Upper lobe of right lung (tissue), 1 donor: ENCODE results near the gene CTSC. TPM values are rescaled to one million over a fixed set of nuclear protein-coding genes. Genes with fewer than 3 reads are reported as not detected.

Source experiments
- ATAC-seq: fragments of 200-7000 bp; cut with Tn5 transposase; one replicate; pipeline ENCODE4 v1.9.1; 2020; ENCODE audit warnings: mild to moderate bottlenecking, moderate library complexity
- DNase-seq: peaks from one replicate; pipeline ENCODE4 v3.0.0-alpha.2; 2020
- H3K27ac ChIP-seq: fragments of 200-600 bp; one replicate; pipeline ENCODE4 v1.8.0; 2022
- H3K27me3 ChIP-seq: fragments of 200-600 bp; one replicate; pipeline ENCODE4 v1.8.0; 2022; ENCODE audit warnings: mild to moderate bottlenecking
- H3K36me3 ChIP-seq: fragments of 200-600 bp; one replicate; pipeline ENCODE4 v1.8.0; 2022
- H3K4me1 ChIP-seq: fragments of 200-600 bp; one replicate; pipeline ENCODE4 v1.8.0; 2022
- H3K4me3 ChIP-seq: fragments of 200-600 bp; one replicate; pipeline ENCODE4 v1.8.0; 2022; ENCODE audit warnings: mild to moderate bottlenecking
- H3K9me3 ChIP-seq: fragments of 200-600 bp; one replicate; pipeline ENCODE4 v1.8.0; 2022
- intact Hi-C: fragments of 100-400 bp; cut with DNase I; formaldehyde crosslinking; loops from one replicate; pipeline ENCODE4 v1.11.0; 2022
- total RNA-seq: library from RNA; stranded (reverse); fragmentation: NEBNext Ultra II Directional; extraction: Animal tissue kit (Norgen Biotek cat#: 25700); gene quantifications from one replicate; pipeline ENCODE4 v1.2.1, GENCODE V29; 2021
- TF ChIP-seq, protein P1 (sequence below): fragments of 200-600 bp; IDR thresholded peaks from one replicate; pipeline ENCODE4 v1.8.0; 2022; ENCODE audit warnings: antibody characterized with exemption
- donor health status: DM: no; HTN: yes; CAD: no; lungs with severe emphysema.

CTSC gene
- total RNA-seq, 1 donor from 2014 or later = 278 TPM

DNA sequence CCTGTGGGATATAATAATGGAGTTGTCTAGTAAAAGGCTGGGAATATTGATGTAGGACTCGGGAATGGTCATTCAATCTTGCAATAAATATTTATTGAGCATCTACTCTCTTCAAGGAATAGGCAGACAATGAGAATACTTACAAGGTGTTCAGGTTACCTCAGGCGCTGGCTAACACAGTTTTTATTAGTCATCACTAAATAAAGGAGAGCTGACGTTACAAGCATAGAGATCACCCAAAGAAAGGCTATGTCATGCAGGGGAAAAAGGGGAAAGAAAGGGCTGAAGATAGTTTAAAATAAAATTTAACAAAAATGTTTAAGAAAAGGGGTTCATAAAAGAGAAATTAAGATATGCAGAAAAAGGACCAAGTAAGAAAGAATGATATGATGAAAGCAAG, 15.8 kb upstream of the CTSC start:
- Histone ChIP-seq H3K4me1 (peaks cover 15% of the 10 kb centered on the region), H3K27ac (no peak overlapping the region), H3K36me3 (no peaks in the 10 kb centered on the region)

DNA sequence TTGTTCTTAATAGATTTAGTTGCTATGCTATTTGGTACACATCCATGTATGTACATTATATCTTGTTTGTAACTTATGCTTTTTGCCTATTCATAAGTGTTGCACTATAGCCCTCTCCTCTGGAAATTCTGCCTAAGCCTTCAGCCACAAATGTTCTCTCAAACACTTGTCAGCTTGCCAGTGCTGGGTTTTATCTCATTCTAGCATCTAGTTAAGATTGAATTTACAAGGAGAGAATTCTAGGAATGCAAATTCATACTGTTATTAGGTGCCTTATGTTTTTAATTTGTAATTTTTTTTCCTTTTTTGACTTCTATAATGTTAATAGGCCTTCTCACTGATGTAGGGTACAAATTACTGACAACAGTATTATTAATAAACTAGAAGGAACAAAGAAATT, 14.6 kb upstream of the CTSC start:
- Histone ChIP-seq H3K27me3 (no peaks in the 10 kb centered on the region), H3K27ac (no peak overlapping the region), H3K9me3 (no peaks in the 10 kb centered on the region), H3K4me3 (no peak overlapping the region), H3K4me1 (peaks cover 5% of the 10 kb centered on the region), H3K36me3 (no peaks in the 10 kb centered on the region)
- intact Hi-C loops = no loop called here
- TF ChIP-seq, protein P1, sequence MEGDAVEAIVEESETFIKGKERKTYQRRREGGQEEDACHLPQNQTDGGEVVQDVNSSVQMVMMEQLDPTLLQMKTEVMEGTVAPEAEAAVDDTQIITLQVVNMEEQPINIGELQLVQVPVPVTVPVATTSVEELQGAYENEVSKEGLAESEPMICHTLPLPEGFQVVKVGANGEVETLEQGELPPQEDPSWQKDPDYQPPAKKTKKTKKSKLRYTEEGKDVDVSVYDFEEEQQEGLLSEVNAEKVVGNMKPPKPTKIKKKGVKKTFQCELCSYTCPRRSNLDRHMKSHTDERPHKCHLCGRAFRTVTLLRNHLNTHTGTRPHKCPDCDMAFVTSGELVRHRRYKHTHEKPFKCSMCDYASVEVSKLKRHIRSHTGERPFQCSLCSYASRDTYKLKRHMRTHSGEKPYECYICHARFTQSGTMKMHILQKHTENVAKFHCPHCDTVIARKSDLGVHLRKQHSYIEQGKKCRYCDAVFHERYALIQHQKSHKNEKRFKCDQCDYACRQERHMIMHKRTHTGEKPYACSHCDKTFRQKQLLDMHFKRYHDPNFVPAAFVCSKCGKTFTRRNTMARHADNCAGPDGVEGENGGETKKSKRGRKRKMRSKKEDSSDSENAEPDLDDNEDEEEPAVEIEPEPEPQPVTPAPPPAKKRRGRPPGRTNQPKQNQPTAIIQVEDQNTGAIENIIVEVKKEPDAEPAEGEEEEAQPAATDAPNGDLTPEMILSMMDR = no peak
- DNase-seq (no peak), ATAC-seq (no peak)

More for the DNA sequence above, 15.8 kb upstream of the CTSC start:
- no peaks in the 10 kb centered on the region for H3K9me3 ChIP-seq
- DNase-seq (no peak), ATAC-seq (no peak)
- H3K27me3 ChIP-seq = no peaks in the 10 kb centered on the region
- H3K4me3 ChIP-seq = no peak overlapping the region
- TF ChIP-seq, protein P1 = no peak
- intact Hi-C loops = no loop called here

DNA sequence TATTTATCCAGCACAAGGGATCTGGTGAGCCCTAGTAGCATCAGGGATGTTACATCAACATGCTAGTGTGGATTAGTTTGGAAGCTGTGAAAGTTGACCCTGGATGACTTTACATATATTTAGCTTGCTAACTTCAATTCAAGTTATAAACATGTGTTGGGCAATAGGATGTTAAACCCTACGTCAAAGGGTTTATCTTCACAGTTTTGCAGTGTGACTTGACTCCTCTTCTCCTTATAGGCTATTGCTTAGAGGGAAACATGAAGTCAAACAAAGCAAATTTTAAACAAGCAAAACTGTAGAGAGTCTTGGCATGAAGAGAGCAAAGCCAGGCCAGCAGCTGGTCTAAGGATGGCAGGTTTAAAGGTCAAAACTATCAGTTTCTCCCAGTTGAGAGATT, 11.3 kb upstream of the CTSC start:
- Histone ChIP-seq H3K27me3 (no peaks in the 10 kb centered on the region), H3K9me3 (no peaks in the 10 kb centered on the region), H3K4me1 (no peaks in the 10 kb centered on the region), H3K36me3 (no peaks in the 10 kb centered on the region), H3K27ac (no peak overlapping the region), H3K4me3 (no peak overlapping the region)
- intact Hi-C loops = no loop called here
- DNase-seq (no peak), ATAC-seq (no peak)
- TF ChIP-seq, protein P1 = no peak

DNA sequence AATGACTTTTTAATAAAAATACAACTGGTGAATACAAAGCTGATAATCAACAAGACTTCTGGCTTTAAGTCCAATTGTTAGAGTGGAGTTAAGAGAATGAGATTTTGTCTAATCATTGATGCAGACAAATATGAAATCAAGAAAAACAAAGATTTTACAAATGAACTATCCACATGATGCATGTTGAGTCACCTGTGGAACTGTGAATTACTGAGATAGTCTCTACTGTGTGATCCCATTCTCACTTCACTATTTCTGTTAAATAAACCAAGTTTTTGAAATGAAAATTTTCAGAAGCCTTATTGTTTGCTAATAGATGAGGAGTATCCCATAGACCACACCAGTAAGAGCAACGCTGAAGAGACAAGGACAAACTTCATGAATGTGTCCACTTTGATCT, 8.4 kb upstream of the CTSC start:
- DNase-seq (no peak), ATAC-seq (no peak)
- Histone ChIP-seq H3K36me3 (no peaks in the 10 kb centered on the region), H3K4me3 (no peak overlapping the region), H3K27me3 (no peaks in the 10 kb centered on the region), H3K9me3 (no peaks in the 10 kb centered on the region), H3K27ac (no peak overlapping the region), H3K4me1 (no peaks in the 10 kb centered on the region)
- intact Hi-C loops = no loop called here
- TF ChIP-seq, protein P1 = no peak

DNA sequence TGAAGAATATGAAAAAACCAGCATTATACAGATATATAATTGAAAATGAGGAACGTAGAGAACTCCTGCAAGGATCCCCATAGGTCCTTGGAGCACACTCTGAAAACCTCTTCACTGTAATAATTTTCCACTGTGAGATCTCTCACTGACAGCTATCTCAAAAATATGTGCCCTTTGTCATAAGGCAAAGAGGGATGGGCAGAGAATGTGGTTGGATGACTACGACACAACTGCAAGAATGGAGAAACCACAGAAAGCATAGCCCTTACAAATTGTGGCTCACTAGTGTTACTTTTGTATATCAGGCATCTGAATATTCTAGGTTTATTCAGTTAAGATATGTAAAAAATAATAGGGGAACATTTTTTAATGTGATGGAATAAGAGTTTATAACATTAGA, 7.9 kb upstream of the CTSC start:
- Histone ChIP-seq H3K9me3 (no peaks in the 10 kb centered on the region), H3K4me3 (no peak overlapping the region), H3K27me3 (no peaks in the 10 kb centered on the region), H3K4me1 (no peaks in the 10 kb centered on the region), H3K36me3 (no peaks in the 10 kb centered on the region), H3K27ac (no peak overlapping the region)
- peak; percentile 48 for ATAC-seq
- TF ChIP-seq, protein P1 = no peak
- intact Hi-C loops = no loop called here
- no peak for DNase-seq

DNA sequence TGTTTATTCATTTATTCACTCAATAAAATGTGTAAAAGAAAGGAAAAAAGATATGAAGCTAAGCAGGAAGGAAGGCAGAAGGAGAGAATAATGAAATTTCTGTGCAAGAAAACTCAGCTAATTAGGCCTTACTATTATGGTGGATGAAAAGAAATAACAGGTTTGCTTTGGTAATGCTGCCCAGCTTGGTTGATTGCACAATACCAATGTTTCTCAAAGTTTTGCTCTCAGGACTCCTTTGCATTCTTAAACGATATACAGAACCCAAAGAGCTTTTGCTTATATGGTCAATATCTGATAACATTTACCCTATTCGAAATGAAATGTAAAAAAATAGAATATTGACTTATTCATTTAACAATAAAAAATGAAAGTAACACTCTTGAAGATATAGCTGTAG, 7.3 kb upstream of the CTSC start:
- H3K36me3 ChIP-seq = no peaks in the 10 kb centered on the region
- H3K4me3 ChIP-seq = no peak overlapping the region
- TF ChIP-seq, protein P1 = no peak
- no peaks in the 10 kb centered on the region for H3K27me3 ChIP-seq
- no peak overlapping the region for H3K27ac ChIP-seq
- DNase-seq (no peak), ATAC-seq (no peak)
- no peaks in the 10 kb centered on the region for H3K9me3 ChIP-seq
- intact Hi-C loops = no loop called here
- H3K4me1 ChIP-seq = no peaks in the 10 kb centered on the region
